ENCODE results near the gene OR2L3.
"Not testable (repeated sequence)": the region's sequence is repeated elsewhere in the genome, so short reads cannot be mapped to it uniquely, and the experiment has no call there.

Gene OR2L3, protein sequence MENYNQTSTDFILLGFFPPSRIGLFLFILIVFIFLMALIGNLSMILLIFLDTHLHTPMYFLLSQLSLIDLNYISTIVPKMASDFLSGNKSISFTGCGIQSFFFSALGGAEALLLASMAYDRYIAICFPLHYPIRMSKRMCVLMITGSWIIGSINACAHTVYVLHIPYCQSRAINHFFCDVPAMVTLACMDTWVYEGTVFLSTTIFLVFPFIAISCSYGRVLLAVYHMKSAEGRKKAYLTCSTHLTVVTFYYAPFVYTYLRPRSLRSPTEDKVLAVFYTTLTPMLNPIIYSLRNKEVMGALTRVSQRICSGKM

DNA sequence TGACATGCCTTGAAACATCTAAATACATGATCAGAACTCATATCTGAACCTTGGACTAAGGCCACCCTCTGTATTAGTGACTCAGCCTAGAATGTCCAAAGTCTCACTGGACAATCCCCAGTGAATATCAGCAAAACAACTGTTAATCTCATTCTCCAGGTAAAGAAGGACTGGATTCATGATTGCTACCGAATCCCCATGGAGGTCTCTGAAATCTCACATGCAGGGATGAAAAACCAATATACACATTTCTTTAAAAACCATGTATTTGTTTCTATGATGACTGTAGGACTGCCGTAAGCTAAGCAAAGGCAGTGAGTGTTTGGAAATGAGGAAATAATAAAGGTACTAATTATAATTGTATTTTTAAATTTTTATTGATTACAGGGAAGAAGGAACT lies at the start of gene OR2L3:
OR2L3 (plus strand) TSS at position 301 of the 400 bp plus-strand sequence. CDS start 13,846 bp downstream, outside the sequence.
- H3K4me1 Mint-ChIP-seq (ENCODE audit: low read depth): no peaks in the 10 kb centered on the region
- no peak within 1 kb of the TSS for H3K4me3 Mint-ChIP-seq
- no peak for DNase-seq (ENCODE audit: low spot score)
- H3K36me3 Mint-ChIP-seq (ENCODE audit: low read depth): no peaks in the 10 kb centered on the region
- no peaks in the 10 kb centered on the region for H3K27me3 Mint-ChIP-seq (ENCODE audit: low read depth)
- peaks cover 12% of the 10 kb centered on the region for H3K9me3 Mint-ChIP-seq
- no peak within 1 kb of the TSS for H3K27ac Mint-ChIP-seq

DNA sequence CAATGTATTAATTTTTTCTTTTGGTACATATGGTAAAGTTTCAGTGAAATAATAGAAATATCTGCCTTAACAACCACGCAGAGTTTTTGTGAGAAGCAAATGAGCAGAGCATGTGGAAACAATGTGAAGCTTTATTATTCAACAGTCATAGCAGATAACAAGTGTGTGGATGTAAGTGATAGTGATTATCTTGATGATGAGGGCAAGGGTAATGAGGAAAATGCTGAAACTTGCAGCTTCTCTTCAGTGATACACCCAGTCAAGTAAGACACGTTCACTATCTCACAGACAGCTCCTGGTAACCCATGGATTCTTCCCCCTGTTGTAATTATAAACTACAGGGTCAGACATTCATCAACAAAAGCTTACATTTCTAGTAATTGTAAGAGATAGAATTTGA lies 47.8 kb upstream of the OR2L3 start:
- no peaks in the 10 kb centered on the region for H3K36me3 Mint-ChIP-seq (ENCODE audit: low read depth)
- no peak for DNase-seq (ENCODE audit: low spot score)
- H3K4me3 Mint-ChIP-seq: no peak overlapping the region
- H3K27ac Mint-ChIP-seq: no peak overlapping the region
- no peaks in the 10 kb centered on the region for H3K4me1 Mint-ChIP-seq (ENCODE audit: low read depth)
- H3K9me3 Mint-ChIP-seq: peaks cover 6% of the 10 kb centered on the region
- H3K27me3 Mint-ChIP-seq (ENCODE audit: low read depth): no peaks in the 10 kb centered on the region

DNA sequence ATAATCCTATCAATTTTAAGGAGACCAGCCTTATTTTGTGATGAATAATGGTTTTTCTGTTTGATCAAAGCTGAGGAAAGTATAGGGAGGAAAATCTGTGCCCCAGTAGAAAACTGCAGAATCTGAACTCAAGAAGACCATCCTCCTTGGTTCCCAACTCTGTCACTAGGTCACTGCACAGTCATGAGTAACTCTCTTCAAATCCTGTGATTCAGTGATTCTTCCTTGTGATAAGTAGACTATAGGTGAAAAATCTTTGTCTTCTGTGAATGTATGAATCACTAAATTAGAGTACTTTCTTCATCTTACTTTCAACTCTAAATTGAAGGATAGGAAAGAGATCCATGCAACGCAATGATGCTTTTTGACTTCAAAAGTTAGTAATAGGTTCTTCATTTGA lies 46.5 kb upstream of the OR2L3 start:
- H3K36me3 Mint-ChIP-seq (ENCODE audit: low read depth): no peaks in the 10 kb centered on the region

DNA sequence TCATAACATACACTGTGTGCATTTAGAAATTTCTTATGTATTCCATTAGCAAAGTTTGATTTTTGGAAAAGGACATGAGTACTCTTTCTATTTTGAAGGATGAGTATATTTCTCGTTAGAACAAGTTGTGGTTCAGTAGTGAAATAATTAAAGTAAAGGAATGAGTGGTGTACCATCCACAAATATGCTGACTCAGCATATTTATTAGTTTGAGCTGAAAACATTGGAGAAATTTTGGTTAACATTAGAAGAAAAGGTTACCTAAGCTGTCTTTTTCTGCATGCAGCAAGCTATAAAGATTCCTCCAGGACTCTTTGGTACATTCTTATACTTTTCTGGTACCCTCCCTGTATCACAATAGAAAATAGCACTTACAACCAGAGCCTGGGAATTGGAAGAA lies 38.9 kb upstream of the OR2L3 start:
- no peak overlapping the region for H3K4me3 Mint-ChIP-seq
- no peak overlapping the region for H3K27ac Mint-ChIP-seq
- no peaks in the 10 kb centered on the region for H3K4me1 Mint-ChIP-seq (ENCODE audit: low read depth)
- no peaks in the 10 kb centered on the region for H3K27me3 Mint-ChIP-seq (ENCODE audit: low read depth)
- H3K36me3 Mint-ChIP-seq (ENCODE audit: low read depth): no peaks in the 10 kb centered on the region
- no peak for DNase-seq (ENCODE audit: low spot score)
- H3K9me3 Mint-ChIP-seq: peaks cover 27% of the 10 kb centered on the region

More for the DNA sequence above, 46.5 kb upstream of the OR2L3 start:
- H3K27ac Mint-ChIP-seq: no peak overlapping the region
- H3K4me1 Mint-ChIP-seq (ENCODE audit: low read depth): no peaks in the 10 kb centered on the region
- DNase-seq (ENCODE audit: low spot score): no peak
- peaks cover 6% of the 10 kb centered on the region for H3K9me3 Mint-ChIP-seq
- no peak overlapping the region for H3K4me3 Mint-ChIP-seq
- no peaks in the 10 kb centered on the region for H3K27me3 Mint-ChIP-seq (ENCODE audit: low read depth)

DNA sequence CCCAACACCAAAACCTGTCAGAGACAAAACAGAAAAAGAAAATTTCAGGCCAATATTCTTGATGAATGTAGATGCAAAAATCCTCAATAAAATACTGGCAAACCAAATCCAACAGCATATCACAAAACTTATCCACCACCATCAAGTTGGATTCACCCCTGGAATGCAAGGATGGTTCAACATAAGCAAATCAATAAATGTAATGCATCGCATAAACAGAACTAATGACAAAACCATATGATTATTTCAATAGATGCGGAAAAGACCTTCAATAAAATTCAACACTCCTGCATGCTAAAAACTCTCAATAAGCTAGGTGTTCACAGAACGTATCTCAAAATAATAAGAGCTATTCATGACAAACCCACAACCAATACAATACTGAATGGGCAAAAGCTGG lies 37.0 kb upstream of the OR2L3 start:
- no peak overlapping the region for H3K27ac Mint-ChIP-seq
- no peak for DNase-seq (ENCODE audit: low spot score)
- H3K9me3 Mint-ChIP-seq: peaks cover 21% of the 10 kb centered on the region
- H3K36me3 Mint-ChIP-seq (ENCODE audit: low read depth): no peaks in the 10 kb centered on the region
- no peaks in the 10 kb centered on the region for H3K27me3 Mint-ChIP-seq (ENCODE audit: low read depth)
- no peaks in the 10 kb centered on the region for H3K4me1 Mint-ChIP-seq (ENCODE audit: low read depth)
- H3K4me3 Mint-ChIP-seq: no peak overlapping the region

DNA sequence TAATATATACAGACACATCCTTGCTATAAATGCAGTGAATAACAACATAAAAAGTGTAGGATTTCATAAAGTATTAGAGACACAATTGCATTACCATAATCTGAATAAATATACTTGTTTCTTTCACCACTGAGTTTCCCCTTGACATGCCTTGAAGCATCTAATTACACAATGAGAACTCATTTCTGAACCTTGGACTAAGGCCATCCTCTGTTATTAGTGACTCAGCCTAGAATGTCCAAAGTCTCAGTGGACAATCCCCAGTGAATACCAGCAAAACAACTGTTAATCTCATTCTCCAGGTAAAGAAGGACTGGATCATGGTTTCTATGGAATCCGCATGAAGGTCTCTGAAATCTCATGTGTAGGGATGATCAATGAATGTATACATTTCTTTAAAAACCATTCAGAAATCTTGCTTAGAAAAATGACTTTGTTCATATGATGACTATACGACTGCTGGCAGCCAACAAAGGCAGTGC lies 33.4 kb upstream of the OR2L3 start, which contains the start of gene OR2L5:
OR2L5 (plus strand) TSS at position 432 of the 482 bp plus-strand sequence. CDS start 8,288 bp downstream, outside the sequence.
- DNase-seq (ENCODE audit: low spot score): no peak
- H3K9me3 Mint-ChIP-seq: peaks cover 25% of the 10 kb centered on the region
- no peaks in the 10 kb centered on the region for H3K27me3 Mint-ChIP-seq (ENCODE audit: low read depth)
- H3K27ac Mint-ChIP-seq: no peak within 1 kb of the TSS
- no peaks in the 10 kb centered on the region for H3K4me1 Mint-ChIP-seq (ENCODE audit: low read depth)
- no peak within 1 kb of the TSS for H3K4me3 Mint-ChIP-seq
- no peaks in the 10 kb centered on the region for H3K36me3 Mint-ChIP-seq (ENCODE audit: low read depth)

DNA sequence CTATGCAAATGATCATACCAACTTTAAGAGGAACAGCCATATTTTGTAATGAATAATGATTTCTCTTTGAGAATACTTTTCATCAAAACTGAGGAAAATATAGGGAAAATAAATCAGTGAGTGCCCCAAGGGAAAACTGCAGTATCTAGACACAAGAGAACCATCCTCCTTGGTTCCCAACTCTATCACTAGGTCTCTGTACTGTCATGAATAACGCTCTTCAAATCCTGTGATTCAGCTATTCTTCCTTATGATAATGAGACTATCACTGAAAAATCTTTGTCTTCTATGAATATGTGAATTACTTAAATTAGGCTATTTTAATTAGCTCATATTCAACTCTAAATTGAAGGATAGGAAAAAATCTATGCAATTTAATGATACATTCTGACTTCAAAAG lies 30.8 kb upstream of the OR2L3 start:
- peaks cover 10% of the 10 kb centered on the region for H3K9me3 Mint-ChIP-seq
- H3K4me1 Mint-ChIP-seq (ENCODE audit: low read depth): no peaks in the 10 kb centered on the region
- H3K4me3 Mint-ChIP-seq: no peak overlapping the region
- H3K27ac Mint-ChIP-seq: no peak overlapping the region
- no peaks in the 10 kb centered on the region for H3K27me3 Mint-ChIP-seq (ENCODE audit: low read depth)
- DNase-seq (ENCODE audit: low spot score): no peak
- no peaks in the 10 kb centered on the region for H3K36me3 Mint-ChIP-seq (ENCODE audit: low read depth)

DNA sequence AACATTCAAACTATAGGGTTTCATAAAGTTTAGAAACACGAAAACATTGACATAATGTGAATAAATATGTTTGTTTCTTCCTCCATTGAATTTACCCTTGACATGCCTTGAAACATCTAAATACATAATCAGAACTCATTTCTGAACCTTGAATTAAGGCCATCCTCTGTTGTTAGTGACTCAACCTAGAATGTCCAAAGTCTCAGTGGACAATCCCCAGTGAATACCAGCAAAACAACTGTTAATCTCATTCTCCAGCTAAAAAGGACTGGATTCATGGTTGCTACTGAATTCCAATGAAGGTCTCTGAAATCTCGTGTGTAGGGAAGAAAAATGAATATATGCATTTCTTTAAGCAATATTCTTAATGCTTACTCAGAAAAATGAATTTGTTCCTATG lies 16.9 kb upstream of the OR2L3 start, which contains the start of gene OR2L2:
OR2L2 (plus strand) TSS at position 301 of the 400 bp plus-strand sequence. CDS start 8,198 bp downstream, outside the sequence.
- DNase-seq (ENCODE audit: low spot score): no peak
- Mint-ChIP-seq H3K27ac (no peak within 1 kb of the TSS), H3K9me3 (peaks cover 35% of the 10 kb centered on the region), H3K4me3 (no peak within 1 kb of the TSS), H3K36me3 (ENCODE audit: low read depth) (no peaks in the 10 kb centered on the region), H3K4me1 (ENCODE audit: low read depth) (no peaks in the 10 kb centered on the region), H3K27me3 (ENCODE audit: low read depth) (no peaks in the 10 kb centered on the region)

DNA sequence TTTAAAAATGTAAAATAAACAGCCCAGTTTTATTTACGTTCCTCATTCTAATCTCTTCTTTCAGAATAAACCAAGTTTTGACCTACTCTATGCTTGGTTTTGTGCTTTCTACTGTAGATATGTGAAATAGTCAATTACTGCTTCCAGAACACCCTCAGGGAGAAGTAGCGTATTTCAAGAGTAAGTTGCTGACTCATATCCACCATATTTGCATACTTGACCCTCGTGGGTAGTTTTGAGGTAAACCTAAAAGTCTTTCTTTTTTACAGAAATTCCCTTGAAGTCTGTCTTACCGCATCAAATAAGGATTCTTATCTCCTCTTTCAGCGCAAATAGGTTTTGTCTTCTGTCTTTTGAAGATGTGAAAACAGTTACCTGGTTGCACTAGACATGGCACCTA lies 1.4 kb upstream of the OR2L3 start:
- Mint-ChIP-seq H3K4me1 (ENCODE audit: low read depth) (no peaks in the 10 kb centered on the region), H3K4me3 (no peak overlapping the region), H3K36me3 (ENCODE audit: low read depth) (no peaks in the 10 kb centered on the region), H3K27me3 (ENCODE audit: low read depth) (no peaks in the 10 kb centered on the region), H3K27ac (no peak overlapping the region), H3K9me3 (peaks cover 20% of the 10 kb centered on the region)
- no peak for DNase-seq (ENCODE audit: low spot score)

DNA sequence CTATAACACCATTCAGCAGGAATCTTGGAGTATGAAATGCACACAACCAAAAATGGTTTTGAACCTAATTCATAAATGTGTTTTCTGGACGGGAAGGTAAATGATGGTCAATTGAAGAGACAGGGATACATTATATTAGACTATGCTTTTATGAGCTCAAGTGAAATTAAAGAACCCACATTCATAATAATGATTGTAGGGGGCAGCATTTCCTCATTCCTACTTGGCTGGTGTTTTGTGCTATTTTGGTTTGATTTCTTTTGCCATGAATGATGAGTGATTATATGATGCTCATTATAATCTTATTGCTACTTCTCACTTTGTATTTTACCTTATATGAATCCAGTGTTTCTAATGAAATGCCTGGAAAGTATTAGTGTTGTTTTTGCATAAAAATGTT lies 372 bp downstream of the OR2L3 start:
- no peaks in the 10 kb centered on the region for H3K27me3 Mint-ChIP-seq (ENCODE audit: low read depth)
- H3K4me1 Mint-ChIP-seq (ENCODE audit: low read depth): no peaks in the 10 kb centered on the region
- H3K4me3 Mint-ChIP-seq: no peak overlapping the region
- H3K27ac Mint-ChIP-seq: no peak overlapping the region
- no peak for DNase-seq (ENCODE audit: low spot score)
- H3K9me3 Mint-ChIP-seq: peaks cover 12% of the 10 kb centered on the region
- no peaks in the 10 kb centered on the region for H3K36me3 Mint-ChIP-seq (ENCODE audit: low read depth)

DNA sequence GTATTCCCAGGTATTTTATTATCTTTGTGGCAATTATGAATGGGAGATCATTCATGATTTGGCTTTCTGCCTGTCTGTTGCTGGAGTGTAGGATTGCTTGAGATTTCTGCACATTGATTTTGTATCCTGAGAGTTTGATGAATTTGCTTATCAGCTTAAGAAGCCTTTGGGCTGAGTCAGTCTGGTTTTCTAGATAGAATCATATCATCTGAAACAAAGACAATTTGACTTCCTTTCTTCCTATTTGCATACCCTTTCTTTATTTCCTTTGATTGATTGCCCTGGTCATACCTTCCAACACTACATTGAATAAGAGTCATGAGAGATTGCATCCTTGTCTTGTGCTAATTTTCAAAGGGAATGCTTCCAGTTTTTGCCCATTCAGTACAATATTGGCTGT lies 8.0 kb downstream of the OR2L3 start:
- Mint-ChIP-seq H3K4me3 (no peak overlapping the region), H3K27me3 (ENCODE audit: low read depth) (no peaks in the 10 kb centered on the region), H3K4me1 (ENCODE audit: low read depth) (no peaks in the 10 kb centered on the region), H3K36me3 (ENCODE audit: low read depth) (no peaks in the 10 kb centered on the region), H3K27ac (no peak overlapping the region), H3K9me3 (peaks cover 25% of the 10 kb centered on the region)
- DNase-seq (ENCODE audit: low spot score): no peak

DNA sequence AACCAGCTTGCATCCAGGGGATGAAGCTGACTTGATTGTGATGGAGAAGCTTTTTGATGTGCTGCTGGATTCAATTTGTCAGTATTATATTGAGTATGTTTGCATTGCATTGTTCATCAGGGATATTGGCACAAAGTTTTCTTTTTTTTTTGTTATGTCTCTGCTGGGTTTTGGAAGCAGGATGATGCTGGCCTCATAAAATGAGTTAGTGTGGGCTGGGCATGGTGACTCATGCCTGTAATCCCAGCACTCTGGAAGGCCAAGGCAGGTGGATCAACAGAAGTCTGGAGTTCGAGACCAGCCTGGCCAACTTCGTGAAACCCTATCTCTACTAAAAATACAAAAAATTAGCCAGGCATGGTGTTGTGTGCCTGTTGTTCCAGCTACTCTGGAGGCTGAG lies 8.6 kb downstream of the OR2L3 start:
- no peak for DNase-seq (ENCODE audit: low spot score)
- Mint-ChIP-seq H3K27ac (no peak overlapping the region), H3K4me1 (ENCODE audit: low read depth) (no peaks in the 10 kb centered on the region), H3K4me3 (no peak overlapping the region), H3K36me3 (ENCODE audit: low read depth) (no peaks in the 10 kb centered on the region), H3K9me3 (peaks cover 25% of the 10 kb centered on the region), H3K27me3 (ENCODE audit: low read depth) (no peaks in the 10 kb centered on the region)

DNA sequence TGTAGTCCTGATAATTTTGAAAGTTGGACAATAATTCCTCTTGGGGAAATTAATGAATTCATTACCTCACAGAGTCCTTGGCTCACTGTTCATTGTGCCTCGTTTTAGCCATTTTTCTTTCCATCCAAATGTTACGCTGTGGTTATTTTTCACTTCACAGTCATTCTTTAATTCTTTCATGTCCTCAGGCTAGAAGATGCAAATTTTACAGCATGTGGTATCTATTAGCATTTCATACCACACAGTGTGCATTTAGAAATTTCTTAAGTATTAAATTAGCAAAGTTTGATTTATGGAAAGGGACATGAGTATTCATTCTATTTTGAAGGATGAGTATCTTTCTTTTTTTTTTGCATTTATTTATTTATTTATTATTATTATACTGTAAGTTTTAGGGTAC lies 18.4 kb downstream of the OR2L3 start:
- no peaks in the 10 kb centered on the region for H3K36me3 Mint-ChIP-seq (ENCODE audit: low read depth)

DNA sequence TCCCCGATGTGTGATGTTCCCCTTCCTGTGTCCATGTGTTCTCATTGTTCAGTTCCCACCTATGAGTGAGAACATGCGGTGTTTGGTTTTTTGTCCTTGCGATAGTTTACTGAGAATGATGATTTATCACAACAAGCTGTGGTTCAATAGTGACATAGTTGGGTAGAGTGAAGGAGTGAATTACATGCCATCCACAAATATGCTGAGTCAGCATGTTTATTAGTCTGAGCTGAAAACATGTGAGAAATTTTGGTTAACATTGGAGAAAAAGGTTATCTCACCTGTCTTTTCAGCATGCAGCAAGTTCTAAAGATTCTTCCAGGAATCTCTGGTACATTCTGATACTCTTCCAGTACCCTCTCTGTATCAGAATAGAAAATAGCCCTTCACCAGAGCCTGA lies 19.0 kb downstream of the OR2L3 start:
- H3K4me3 Mint-ChIP-seq: no peak overlapping the region
- no peak overlapping the region for H3K27ac Mint-ChIP-seq
- H3K36me3 Mint-ChIP-seq (ENCODE audit: low read depth): no peaks in the 10 kb centered on the region
- no peaks in the 10 kb centered on the region for H3K4me1 Mint-ChIP-seq (ENCODE audit: low read depth)
- peaks cover 14% of the 10 kb centered on the region for H3K9me3 Mint-ChIP-seq
- no peaks in the 10 kb centered on the region for H3K27me3 Mint-ChIP-seq (ENCODE audit: low read depth)
- no peak for DNase-seq (ENCODE audit: low spot score)

More for the DNA sequence above, 18.4 kb downstream of the OR2L3 start:
- Mint-ChIP-seq H3K27ac (no peak overlapping the region), H3K4me3 (no peak overlapping the region), H3K4me1 (ENCODE audit: low read depth) (no peaks in the 10 kb centered on the region), H3K9me3 (peaks cover 10% of the 10 kb centered on the region), H3K27me3 (ENCODE audit: low read depth) (no peaks in the 10 kb centered on the region)
- DNase-seq (ENCODE audit: low spot score): no peak

DNA sequence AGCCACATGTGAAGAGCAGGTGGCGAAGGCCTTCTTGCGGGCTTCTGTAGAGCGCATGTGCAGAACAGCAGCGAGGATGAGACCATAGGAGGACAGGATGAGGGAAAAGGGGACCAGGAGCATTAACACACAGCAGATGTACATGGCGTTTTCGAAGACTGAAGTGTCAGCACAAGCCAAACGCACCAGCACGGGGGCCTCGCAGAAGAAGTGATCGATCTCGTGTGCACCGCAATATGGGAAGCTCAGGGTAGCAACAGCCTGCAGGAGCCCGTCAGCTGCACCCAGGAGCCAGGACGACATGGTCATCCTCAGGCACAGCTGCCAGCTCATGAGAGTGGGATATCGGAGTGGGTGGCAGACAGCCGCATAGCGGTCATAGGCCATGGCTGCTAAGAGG lies 37.2 kb downstream of the OR2L3 start:
- not testable (repeated sequence) for H3K4me3 Mint-ChIP-seq; H3K27ac Mint-ChIP-seq; H3K36me3 Mint-ChIP-seq (ENCODE audit: low read depth); DNase-seq (ENCODE audit: low spot score); H3K27me3 Mint-ChIP-seq (ENCODE audit: low read depth); H3K9me3 Mint-ChIP-seq; H3K4me1 Mint-ChIP-seq (ENCODE audit: low read depth)

All from T-helper 2 cell treated with Interferon-gamma antibody and Interleukin-4, amounts not matched to agents 5 μg/mL and 100 μg/mL, for 36 hours (primary cell).